ENCODE data around the gene FILIP1L. TPM values are rescaled to one million over a fixed set of nuclear protein-coding genes. Genes with fewer than 3 reads are reported as not detected.

FILIP1L gene
- polyA plus RNA-seq, 1 donor (not counting 4 experiments of a cell fraction or from before 2014, with no cell fraction given) = 14.7 TPM

DNA sequence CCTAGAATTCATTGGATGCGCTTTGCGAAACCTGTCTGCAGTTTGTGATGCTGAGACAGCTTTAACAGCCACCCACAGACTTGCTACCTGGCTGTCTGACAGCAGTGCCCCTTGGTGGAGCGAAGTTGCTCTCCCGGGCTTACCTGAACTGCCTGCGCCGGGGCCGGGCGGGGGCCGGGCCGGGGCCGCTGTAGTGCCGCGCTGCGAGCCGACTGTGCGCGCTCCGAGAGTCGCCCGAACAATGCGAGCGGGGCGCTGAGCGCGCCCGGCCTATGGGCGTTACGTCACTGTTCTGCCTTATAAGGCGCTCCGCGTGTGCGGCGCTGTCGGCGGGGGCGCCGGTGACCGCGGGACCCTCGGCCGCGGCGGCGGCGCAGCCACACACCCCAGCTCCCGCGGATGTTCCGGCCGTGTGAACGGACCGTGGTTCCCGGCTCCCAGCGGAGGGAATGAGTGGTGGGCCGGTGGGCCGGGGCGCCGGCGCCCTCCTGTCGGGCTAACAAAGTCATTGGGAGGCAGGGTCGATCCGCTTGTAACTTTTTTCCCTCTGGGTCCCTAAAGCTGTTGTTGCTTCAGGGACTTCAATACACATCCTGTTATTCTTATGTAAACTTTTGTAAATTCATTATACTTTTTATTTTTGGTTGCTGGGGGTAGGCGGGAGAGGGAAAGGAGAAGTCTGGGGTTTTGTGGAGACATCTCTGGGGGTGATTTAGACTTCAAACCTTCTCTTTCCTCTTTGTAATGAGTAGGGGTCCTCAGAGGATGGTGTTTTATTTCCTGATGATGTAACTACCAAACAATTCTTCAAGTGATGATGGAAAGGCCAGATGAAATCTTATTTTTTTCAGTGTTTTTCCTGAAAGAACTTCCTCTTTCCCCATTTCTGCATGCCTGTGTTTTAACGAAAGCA is 238.1 kb downstream of the FILIP1L start:
- no peak for TF ChIP-seq EZH2 (IDR thresholded peaks at IDR 0.05; ENCODE audit: low read length)
- TF ChIP-seq, protein P1, sequence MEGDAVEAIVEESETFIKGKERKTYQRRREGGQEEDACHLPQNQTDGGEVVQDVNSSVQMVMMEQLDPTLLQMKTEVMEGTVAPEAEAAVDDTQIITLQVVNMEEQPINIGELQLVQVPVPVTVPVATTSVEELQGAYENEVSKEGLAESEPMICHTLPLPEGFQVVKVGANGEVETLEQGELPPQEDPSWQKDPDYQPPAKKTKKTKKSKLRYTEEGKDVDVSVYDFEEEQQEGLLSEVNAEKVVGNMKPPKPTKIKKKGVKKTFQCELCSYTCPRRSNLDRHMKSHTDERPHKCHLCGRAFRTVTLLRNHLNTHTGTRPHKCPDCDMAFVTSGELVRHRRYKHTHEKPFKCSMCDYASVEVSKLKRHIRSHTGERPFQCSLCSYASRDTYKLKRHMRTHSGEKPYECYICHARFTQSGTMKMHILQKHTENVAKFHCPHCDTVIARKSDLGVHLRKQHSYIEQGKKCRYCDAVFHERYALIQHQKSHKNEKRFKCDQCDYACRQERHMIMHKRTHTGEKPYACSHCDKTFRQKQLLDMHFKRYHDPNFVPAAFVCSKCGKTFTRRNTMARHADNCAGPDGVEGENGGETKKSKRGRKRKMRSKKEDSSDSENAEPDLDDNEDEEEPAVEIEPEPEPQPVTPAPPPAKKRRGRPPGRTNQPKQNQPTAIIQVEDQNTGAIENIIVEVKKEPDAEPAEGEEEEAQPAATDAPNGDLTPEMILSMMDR (optimal IDR thresholded peaks at IDR 0.05 in 1 of 3, IDR thresholded peaks at IDR 0.05 in 1 of 3, conservative IDR thresholded peaks at IDR 0.05 in 1 of 3; ENCODE audit: extremely low read depth in 1 of 3, insufficient read depth in 2 of 3, low read length in 3 of 3) = peak in 2 of 3 experiments; percentile 6 to 25
- Histone ChIP-seq H3K27ac (ENCODE audit: control insufficient read depth, insufficient read depth, low read length) (peak overlapping the region; percentile 71), H3K9me3 (ENCODE audit: control insufficient read depth, low read depth, low read length) (no peaks in the 10 kb centered on the region), H3K4me3 (ENCODE audit: control insufficient read depth in 2 of 3, extremely low read depth in 1 of 3, insufficient read depth in 2 of 3, low read depth in 1 of 3, low read length in 3 of 3) (peak overlapping the region; percentile 80 to 89 (median 84)), H3K27me3 (ENCODE audit: control insufficient read depth, extremely low read depth, insufficient read depth, low read length) (no peaks in the 10 kb centered on the region), H3K4me1 (ENCODE audit: control insufficient read depth, extremely low read depth, insufficient read depth, low read length) (peaks cover 29% of the 10 kb centered on the region), H3K9me1 (ENCODE audit: control insufficient read depth, extremely low read depth, insufficient read depth, low read length) (no peaks in the 10 kb centered on the region), H2AFZ (ENCODE audit: control insufficient read depth, low read length) (peak overlapping the region; percentile 70), H4K20me1 (ENCODE audit: control insufficient read depth, extremely low read depth, insufficient read depth, low read length) (no peaks in the 10 kb centered on the region), H3K79me2 (ENCODE audit: control insufficient read depth, insufficient read depth, low read length) (peaks cover 38% of the 10 kb centered on the region), H3K9ac (ENCODE audit: control insufficient read depth, extremely low read depth, insufficient read depth, low read length) (peak overlapping the region; percentile 84), H3K36me3 (ENCODE audit: control insufficient read depth in 2 of 2, extremely low read depth in 1 of 2, insufficient read depth in 2 of 2, low read length in 2 of 2) (no peaks in the 10 kb centered on the region), H3K4me2 (ENCODE audit: control insufficient read depth, extremely low read depth, insufficient read depth, low read depth, low read length) (peak overlapping the region; percentile 82)
- DNase-seq (ENCODE audit: low read depth, low spot score) (no peak), FAIRE-seq (no peak)
- dilution Hi-C loops (cut with MboI; ENCODE audit: extremely low pct_ligation_motif_present, low sequenced_read_pairs) = no loop called here

DNA sequence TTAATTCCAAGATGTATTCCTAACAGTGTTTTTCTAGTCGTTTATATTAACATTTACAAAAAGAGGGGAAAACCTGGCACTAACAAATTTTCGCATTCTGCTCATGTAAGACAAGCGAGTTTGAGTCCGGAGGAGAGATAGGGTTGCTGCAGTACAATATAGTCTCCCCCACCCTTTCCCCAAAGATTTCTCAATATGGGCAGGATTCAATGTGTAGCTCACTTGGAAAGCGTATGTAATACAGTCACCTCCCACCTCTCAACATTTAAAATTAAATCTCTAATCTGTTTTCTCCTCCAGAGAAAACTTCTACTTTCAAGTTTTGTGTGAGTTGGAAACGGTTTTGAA is 238.7 kb downstream of the FILIP1L start:
- no peaks in the 10 kb centered on the region for H3K27me3 ChIP-seq (ENCODE audit: control insufficient read depth, extremely low read depth, insufficient read depth, low read length)
- H3K9me3 ChIP-seq (ENCODE audit: control insufficient read depth, low read depth, low read length) = no peaks in the 10 kb centered on the region
- DNase-seq (ENCODE audit: low read depth, low spot score) (no peak), FAIRE-seq (peak; percentile 78)
- no peak for TF ChIP-seq EZH2 (IDR thresholded peaks at IDR 0.05; ENCODE audit: low read length)
- TF ChIP-seq, protein P1 (optimal IDR thresholded peaks at IDR 0.05 in 1 of 3, IDR thresholded peaks at IDR 0.05 in 1 of 3, conservative IDR thresholded peaks at IDR 0.05 in 1 of 3; ENCODE audit: extremely low read depth in 1 of 3, insufficient read depth in 2 of 3, low read length in 3 of 3) = no peak
- peaks cover 41% of the 10 kb centered on the region for H3K79me2 ChIP-seq (ENCODE audit: control insufficient read depth, insufficient read depth, low read length)
- peak overlapping the region; percentile 50 for H2AFZ ChIP-seq (ENCODE audit: control insufficient read depth, low read length)
- peak overlapping the region; percentile 82 for H3K4me2 ChIP-seq (ENCODE audit: control insufficient read depth, extremely low read depth, insufficient read depth, low read depth, low read length)
- H3K27ac ChIP-seq (ENCODE audit: control insufficient read depth, insufficient read depth, low read length) = peak overlapping the region; percentile 71
- H4K20me1 ChIP-seq (ENCODE audit: control insufficient read depth, extremely low read depth, insufficient read depth, low read length) = no peaks in the 10 kb centered on the region
- dilution Hi-C loops (cut with MboI; ENCODE audit: extremely low pct_ligation_motif_present, low sequenced_read_pairs) = no loop called here
- H3K9me1 ChIP-seq (ENCODE audit: control insufficient read depth, extremely low read depth, insufficient read depth, low read length) = no peaks in the 10 kb centered on the region
- peaks cover 29% of the 10 kb centered on the region for H3K4me1 ChIP-seq (ENCODE audit: control insufficient read depth, extremely low read depth, insufficient read depth, low read length)
- peak overlapping the region; percentile 84 for H3K9ac ChIP-seq (ENCODE audit: control insufficient read depth, extremely low read depth, insufficient read depth, low read length)
- H3K36me3 ChIP-seq (ENCODE audit: control insufficient read depth in 2 of 2, extremely low read depth in 1 of 2, insufficient read depth in 2 of 2, low read length in 2 of 2) = peaks cover 0 to 2% of the 10 kb centered on the region in 2 experiments
- H3K4me3 ChIP-seq (ENCODE audit: control insufficient read depth in 2 of 3, extremely low read depth in 1 of 3, insufficient read depth in 2 of 3, low read depth in 1 of 3, low read length in 3 of 3) = peak overlapping the region; percentile 80 to 89 (median 84)

Measured in keratinocyte (primary cell).